HFF-Myc (cell line): ENCODE measurements around the gene PAX7.

Experiments used
- DNase-seq: peaks from one replicate; pipeline ENCODE4 v3.0.0-alpha.2; 2011; ENCODE audit warnings: low read depth; ENCODE audit errors: extremely low read depth
- H3K4me3 ChIP-seq: replicated peaks from 2 replicates; pipeline ENCODE4 v1.5.1; 2011; ENCODE audit warnings: low read depth, mild to moderate bottlenecking, control low read depth, low read length
- TF ChIP-seq, protein P1 (sequence below): IDR thresholded peaks from 2 replicates; pipeline ENCODE4 v1.5.1; 2012; ENCODE audit warnings: mild to moderate bottlenecking, low read depth, low read length, control low read depth; ENCODE audit errors: missing control alignments

Gene PAX7

GRCh38 chr1:18637962-18638834, 7.6 kb downstream of the PAX7 start:
- DNase-seq = no peak
- no peak overlapping the region for H3K4me3 ChIP-seq
- TF ChIP-seq, protein P1, sequence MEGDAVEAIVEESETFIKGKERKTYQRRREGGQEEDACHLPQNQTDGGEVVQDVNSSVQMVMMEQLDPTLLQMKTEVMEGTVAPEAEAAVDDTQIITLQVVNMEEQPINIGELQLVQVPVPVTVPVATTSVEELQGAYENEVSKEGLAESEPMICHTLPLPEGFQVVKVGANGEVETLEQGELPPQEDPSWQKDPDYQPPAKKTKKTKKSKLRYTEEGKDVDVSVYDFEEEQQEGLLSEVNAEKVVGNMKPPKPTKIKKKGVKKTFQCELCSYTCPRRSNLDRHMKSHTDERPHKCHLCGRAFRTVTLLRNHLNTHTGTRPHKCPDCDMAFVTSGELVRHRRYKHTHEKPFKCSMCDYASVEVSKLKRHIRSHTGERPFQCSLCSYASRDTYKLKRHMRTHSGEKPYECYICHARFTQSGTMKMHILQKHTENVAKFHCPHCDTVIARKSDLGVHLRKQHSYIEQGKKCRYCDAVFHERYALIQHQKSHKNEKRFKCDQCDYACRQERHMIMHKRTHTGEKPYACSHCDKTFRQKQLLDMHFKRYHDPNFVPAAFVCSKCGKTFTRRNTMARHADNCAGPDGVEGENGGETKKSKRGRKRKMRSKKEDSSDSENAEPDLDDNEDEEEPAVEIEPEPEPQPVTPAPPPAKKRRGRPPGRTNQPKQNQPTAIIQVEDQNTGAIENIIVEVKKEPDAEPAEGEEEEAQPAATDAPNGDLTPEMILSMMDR = no peak

DNA sequence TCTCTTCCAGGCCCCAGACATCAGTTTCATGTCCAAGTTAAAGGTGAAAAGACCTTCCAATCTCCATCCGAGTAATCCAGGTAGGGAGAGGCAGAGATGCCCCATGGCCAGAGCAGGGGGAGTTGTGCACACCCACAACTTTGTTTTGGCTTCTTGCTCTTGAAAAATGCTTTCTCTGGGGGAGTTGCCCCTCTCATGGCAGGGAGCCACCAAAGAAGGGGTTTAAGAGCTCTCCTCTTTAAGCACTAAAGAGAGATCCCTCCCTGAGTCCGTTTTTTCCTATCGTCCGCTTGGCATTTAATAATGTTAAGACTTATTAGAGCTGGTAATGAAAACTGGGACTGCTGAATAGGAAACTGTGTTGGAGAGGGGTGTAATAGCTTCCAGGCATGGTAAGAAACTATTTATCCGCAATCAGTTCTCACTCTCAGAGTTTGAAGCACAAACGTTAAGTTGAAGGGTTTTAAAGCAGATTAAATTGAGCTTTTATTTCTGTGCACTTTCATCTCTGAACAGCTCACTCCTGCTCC, 8.3 kb downstream of the PAX7 start:
- H3K4me3 ChIP-seq = no peak overlapping the region
- no peak for DNase-seq
- TF ChIP-seq, protein P1 = no peak

DNA sequence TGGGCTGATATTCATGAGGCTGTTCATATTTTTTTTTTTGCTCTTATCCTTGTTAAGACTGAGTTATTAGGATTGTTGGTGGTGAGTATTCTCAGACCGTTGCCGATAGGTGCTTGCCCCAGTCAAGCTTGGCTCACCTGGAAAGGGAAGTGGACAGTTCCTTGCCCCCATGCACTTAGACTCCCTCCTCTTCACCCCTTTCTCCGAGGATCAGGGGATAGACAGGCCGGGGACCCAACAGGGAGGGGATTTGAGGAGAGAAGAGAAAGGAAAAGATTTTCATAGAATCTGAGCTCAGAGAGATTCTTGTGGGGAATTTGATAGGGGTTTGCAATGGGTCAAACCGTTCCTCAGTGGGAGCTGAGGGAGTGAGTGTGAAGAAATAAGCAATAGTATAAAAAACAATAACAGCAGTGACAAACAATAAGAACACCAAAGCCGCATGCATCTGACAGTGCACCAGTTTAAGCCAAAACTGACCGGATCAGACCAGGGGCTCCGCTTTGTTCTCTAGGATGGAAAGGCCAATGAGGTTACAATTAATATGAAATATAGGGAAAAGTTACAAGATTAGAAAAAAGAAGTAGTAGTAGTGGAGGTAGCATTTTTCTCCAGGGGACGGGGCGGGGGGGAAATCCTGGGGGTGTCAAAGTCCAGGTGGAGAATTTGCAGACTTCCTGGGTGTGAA, 8.9 kb downstream of the PAX7 start:
- DNase-seq = no peak
- no peak overlapping the region for H3K4me3 ChIP-seq
- TF ChIP-seq, protein P1 = no peak

- TF ChIP-seq, protein P1 = no peak
- no peak overlapping the region for H3K4me3 ChIP-seq
- no peak for DNase-seq
These were observed 9.8 kb downstream of the PAX7 start for GRCh38 chr1:18640228-18641004.

GRCh38 chr1:18641005-18641941, 10.6 kb downstream of the PAX7 start:
- no peak overlapping the region for H3K4me3 ChIP-seq
- TF ChIP-seq, protein P1 = no peak
- DNase-seq = no peak
